ENCODE measurements around the gene CACNA1C.

CACNA1C gene

GRCh38 chr12:2650261-2651067 is 597.7 kb downstream of the CACNA1C start:
- DNase-seq (ENCODE audit: low read depth in 3 of 3, low spot score in 1 of 3), result no peak

- DNase-seq (ENCODE audit: low read depth in 3 of 3, low spot score in 1 of 3), result no peak
Measured at GRCh38 chr12:2651068-2651965, 598.5 kb downstream of the CACNA1C start.

GRCh38 chr12:2652011-2652400 is 599.2 kb downstream of the CACNA1C start:
- no peak for DNase-seq (ENCODE audit: low read depth in 3 of 3, low spot score in 1 of 3)

- no peak for DNase-seq (ENCODE audit: low read depth in 3 of 3, low spot score in 1 of 3)
Measured at GRCh38 chr12:2652401-2653081, 599.8 kb downstream of the CACNA1C start.

- no peak for DNase-seq (ENCODE audit: low read depth in 3 of 3, low spot score in 1 of 3)
Measured at GRCh38 chr12:2653461-2653965, 600.7 kb downstream of the CACNA1C start.

GRCh38 chr12:2654311-2654710 is 601.5 kb downstream of the CACNA1C start:
- no peak for DNase-seq (ENCODE audit: low read depth in 3 of 3, low spot score in 1 of 3)

GRCh38 chr12:2654741-2655140 is 602.0 kb downstream of the CACNA1C start:
- DNase-seq (ENCODE audit: low read depth in 3 of 3, low spot score in 1 of 3), result no peak

- no peak for DNase-seq (ENCODE audit: low read depth in 3 of 3, low spot score in 1 of 3)
Measured at GRCh38 chr12:2662524-2662923, 609.7 kb downstream of the CACNA1C start.

GRCh38 chr12:2664721-2665577 is 612.2 kb downstream of the CACNA1C start:
- DNase-seq (ENCODE audit: low read depth in 3 of 3, low spot score in 1 of 3), result no peak

- DNase-seq (ENCODE audit: low read depth in 3 of 3, low spot score in 1 of 3), result no peak
Measured at GRCh38 chr12:2666411-2666810, 613.6 kb downstream of the CACNA1C start.

- DNase-seq (ENCODE audit: low read depth in 3 of 3, low spot score in 1 of 3), result no peak
Measured at GRCh38 chr12:2666846-2667245, 614.1 kb downstream of the CACNA1C start.

GRCh38 chr12:2667716-2668440 is 615.1 kb downstream of the CACNA1C start:
- DNase-seq (ENCODE audit: low read depth in 3 of 3, low spot score in 1 of 3), result no peak

GRCh38 chr12:2668816-2669215 is 616.0 kb downstream of the CACNA1C start:
- no peak for DNase-seq (ENCODE audit: low read depth in 3 of 3, low spot score in 1 of 3)

GRCh38 chr12:2669560-2669959 is 616.8 kb downstream of the CACNA1C start:
- no peak for DNase-seq (ENCODE audit: low read depth in 3 of 3, low spot score in 1 of 3)

- no peak for DNase-seq (ENCODE audit: low read depth in 3 of 3, low spot score in 1 of 3)
Measured at GRCh38 chr12:2672863-2673262, 620.1 kb downstream of the CACNA1C start.

GRCh38 chr12:2673966-2674810 is 621.4 kb downstream of the CACNA1C start:
- no peak for DNase-seq (ENCODE audit: low read depth in 3 of 3, low spot score in 1 of 3)

GRCh38 chr12:2675776-2676175 is 623.0 kb downstream of the CACNA1C start:
- no peak for DNase-seq (ENCODE audit: low read depth in 3 of 3, low spot score in 1 of 3)

- DNase-seq (ENCODE audit: low read depth in 3 of 3, low spot score in 1 of 3), result no peak
Measured at GRCh38 chr12:2677142-2677880, 624.5 kb downstream of the CACNA1C start.
